T follicular helper cell (primary cell): ENCODE results near the gene TRH.
"Not testable (repeated sequence)": the region's sequence is repeated elsewhere in the genome, so short reads cannot be mapped to it uniquely, and the experiment has no call there.

Experiments
- DNase-seq: peaks from one replicate; pipeline ENCODE4 v3.0.0-alpha.2; 2020; ENCODE audit warnings: low read depth

TRH gene

DNA sequence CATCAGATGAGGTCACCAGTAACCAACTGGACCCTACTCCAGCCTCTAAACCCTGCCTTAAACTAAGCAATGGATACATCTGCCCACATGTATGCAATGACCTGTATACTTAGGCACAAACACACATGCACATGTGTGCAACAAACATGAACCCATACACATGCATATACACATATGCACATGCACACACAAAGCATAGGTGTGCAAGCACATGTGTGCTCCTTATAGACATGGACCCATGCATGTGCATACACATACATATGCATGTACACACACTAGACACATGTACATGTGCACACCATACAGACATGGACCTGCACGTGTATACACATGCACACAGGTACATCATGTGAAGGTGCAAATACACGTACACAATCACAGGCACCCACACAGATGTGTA is 8.6 kb upstream of the TRH start:
- no peak for DNase-seq

DNA sequence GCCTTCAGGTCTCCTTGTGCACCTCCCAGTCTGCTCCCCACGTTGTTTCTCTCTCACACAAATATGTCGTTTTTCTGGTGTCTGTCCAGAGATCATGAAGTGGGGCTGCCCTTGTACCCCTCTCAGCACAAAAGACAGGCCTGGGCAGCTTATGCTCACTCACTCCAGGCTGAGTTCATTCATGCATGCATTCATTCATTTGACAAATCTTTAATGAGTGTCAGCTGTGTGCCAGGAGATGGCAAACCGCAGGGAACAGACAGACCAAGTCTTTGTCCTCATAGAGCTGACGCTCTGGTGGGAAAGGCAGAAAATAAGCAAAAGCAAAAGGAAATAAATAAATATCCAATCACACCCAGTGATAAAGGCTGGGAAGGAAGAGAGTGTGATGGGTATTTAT is 7.6 kb upstream of the TRH start:
- DNase-seq = no peak

DNA sequence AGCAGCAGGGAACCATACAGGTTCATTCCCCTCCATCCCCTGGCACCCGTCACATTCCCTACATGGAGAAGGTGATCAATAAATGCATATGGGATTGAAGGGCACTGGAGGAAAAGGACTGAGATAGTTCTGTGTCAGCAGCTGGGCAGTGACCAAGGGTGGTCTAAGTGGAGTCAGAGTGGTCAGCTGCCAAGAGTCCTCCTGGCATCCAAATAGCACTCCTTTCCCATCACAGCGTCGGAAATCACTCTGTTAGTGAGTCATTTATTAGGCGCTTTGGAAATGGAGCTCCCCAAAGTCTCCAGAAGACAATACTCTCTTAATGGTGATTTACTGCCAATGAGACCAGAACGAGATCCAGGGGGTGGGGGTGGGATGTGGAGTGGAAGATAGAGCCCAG is 6.8 kb upstream of the TRH start:
- DNase-seq = no peak

DNA sequence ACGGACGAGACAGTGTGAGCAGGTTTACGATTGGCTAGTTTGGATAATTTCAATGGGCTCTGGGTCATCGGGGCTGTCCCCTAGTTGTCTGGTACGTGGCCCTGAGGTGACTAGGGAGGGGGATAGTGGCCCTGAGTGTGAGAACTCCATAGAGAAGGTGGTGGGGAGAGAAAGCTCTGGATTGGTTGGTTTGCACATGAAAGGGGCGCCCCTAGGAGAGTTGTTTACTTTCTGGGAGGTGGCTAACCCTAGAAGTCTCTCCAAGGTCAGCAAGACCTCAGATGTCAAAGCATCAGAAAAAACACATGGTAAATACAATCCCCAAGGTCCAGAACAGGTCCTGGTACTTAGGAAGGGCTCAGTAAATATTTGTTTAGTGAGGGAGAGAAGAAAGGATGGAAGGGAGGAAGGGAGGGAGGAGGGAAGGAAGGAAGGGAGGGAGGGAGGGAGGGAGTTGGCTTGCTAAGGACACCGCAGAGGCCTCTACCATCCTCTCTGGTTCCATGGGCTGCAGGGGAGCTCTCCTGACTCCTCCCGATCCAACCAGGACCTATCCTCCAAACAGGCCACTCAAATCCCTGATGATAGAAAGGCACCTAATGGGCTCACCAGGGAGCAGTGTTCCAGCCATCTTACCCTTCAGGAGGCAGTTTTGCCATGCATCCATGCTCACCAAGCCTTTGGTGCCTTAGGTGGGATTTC is 3.0 kb upstream of the TRH start:
- DNase-seq = no peak

DNA sequence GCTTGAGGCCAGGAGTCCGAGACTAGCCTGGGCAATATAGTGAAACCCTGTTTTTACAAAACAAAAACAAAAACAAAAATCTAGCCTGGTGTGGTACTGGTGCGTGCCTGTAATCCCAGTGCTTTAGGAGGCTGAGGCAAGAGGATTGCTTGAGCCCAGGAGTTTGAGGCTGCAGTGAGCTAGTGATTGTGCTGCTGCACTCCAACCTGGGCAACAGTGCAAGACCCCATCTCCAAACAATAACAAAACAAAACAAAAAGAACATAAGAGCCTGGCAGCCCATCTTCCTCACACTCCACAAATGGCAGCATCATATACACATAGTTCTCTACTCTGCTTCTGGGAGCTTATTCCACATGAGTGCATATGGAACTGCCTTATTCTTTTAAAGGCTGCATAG is 2.2 kb upstream of the TRH start:
- no peak for DNase-seq

DNA sequence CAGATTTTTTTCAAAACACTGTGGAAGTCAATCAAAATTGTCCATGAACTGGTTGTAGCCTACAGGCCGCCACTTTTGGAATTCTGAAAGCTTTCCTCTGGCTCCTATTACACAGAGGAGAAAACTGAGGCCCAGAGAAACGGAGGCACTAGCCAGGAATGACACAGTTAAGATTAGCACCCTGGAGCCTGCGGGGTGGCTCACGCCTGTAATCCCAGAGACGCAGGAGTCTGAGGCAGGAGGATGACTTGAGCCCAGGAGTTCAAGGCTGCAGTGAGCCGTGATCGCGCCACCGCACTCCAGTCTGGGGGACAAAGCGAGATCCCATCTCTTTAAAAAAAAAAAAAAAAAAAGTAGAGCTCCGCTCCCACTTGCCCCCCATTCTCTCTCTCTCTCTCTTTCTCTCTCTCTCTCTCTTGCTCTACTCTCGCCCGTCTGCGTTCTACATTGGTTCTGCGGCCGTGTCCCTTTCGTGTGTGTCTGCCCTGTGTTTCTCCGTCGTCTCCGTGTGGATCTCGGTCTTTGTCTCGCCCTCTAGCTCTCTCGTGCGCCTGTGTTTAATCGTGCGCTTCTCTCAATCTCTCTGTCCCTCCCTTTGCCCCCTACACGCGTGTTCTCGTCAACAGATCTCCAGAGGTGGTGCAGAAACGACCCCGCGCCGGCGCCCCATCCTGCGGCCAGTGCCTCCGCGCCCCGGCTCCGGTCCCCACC is 512 bp upstream of the TRH start:
- DNase-seq = no peak

DNA sequence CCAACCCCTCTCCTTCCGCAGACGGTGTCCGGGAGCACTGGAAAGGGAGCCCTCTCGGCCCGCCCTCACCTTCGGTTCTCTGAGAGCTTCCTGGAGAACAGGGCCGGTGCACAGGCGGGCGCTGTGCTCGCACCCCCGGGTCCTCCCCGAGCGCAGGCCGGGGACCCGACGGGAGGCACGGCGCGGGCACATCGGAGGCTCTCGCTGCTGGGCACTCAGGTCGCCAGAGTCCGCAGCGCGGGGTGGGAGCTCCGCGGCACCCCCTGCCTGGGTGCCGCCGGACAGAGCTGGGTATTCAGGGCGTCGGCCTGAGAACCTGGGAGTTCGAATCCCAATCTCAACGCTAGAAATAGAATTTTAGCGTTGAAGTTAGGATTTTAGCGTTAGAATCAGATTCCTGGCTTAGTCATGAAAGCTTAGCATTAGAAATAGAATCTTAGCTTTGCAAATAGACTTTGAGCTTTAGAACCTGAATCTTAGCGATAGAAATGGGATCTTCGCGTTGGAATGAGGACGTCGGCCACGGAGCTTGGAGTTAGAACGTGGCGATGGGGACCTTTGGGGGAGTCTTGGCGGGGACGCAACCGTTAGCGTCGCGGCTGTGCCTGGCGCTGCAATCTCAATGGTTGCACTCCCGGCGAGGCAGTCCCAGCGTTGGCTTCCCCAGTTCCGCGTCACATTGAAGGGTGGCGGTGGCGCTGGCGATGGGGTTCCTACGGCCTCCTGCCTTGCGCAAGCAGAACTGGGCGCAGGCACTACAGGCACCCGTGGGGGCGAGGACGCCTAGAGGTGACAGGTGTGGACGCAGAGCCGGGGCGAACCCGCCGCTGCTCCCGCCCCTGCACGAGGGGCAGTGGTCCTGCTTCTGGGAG is 549 bp downstream of the TRH start:
- DNase-seq = no peak

DNA sequence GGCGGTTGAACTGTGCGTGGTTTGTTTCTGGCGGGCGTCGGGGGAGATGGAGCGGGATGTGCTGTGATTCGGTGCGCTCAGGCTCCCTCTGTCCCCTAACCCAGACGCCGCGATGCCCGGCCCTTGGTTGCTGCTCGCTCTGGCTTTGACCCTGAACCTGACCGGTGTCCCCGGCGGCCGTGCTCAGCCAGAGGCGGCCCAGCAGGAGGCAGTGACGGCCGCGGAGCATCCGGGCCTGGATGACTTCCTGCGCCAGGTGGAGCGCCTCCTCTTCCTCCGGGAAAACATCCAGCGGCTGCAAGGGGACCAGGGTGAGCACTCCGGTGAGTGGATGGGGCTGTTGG is 1.2 kb downstream of the TRH start:
- no peak for DNase-seq

DNA sequence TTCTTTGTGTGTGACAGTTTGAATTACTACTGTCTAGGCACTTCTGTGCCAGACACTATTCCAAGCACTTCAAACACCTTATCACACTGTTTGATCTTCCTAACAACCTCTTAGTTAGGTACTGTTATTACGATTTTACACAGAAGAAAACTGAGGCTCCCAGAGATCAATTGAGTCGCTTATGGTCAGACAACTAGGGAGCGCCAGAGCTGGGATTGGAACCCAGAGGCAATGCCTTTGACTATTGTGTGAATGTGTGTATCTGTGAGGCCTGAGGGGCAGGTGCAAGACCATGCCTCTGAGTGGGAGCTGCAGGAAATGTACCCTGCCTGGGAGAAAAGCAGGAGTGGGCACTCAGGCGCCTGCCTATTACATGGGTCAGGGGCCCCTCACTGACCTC is 1.8 kb downstream of the TRH start:
- DNase-seq = no peak

DNA sequence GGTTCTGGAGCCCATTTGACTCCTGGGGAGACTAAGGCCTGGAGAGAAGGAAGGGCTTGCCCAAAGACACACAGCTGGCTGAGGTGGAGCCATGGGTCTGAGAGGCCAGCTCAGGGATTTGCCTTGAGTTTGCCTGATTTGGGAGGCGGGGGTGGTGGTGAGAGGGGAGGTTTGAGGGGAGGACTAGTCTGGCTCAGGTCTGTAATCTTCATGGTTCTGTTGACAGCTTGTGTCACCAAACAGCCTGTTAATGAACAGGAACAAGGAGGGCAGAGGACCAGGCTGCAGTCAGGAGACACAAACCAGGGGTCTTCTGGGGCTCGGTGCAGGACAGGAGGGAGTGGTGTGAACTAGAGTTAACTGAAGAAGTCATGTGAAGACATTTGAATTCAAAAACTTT is 3.6 kb downstream of the TRH start:
- no peak for DNase-seq

DNA sequence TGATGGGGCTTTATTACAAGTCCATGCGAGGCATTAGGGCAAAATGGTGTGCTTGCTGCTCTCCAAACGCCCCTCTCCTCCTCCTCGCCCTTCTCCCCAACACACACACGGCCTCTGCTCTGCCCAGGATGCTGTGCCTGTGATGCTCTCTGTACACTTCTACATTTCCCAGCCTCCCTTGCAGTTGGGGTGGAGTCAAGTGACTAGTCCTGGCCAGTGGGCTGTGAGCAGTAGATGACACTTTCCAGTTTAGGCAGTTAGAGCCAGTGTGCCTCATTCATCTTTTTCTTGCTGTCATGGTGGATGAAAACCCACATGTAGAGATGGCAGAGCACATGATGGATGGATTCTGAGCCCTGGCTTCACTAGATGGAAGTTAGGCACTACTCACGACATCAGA is 5.4 kb downstream of the TRH start:
- no peak for DNase-seq

DNA sequence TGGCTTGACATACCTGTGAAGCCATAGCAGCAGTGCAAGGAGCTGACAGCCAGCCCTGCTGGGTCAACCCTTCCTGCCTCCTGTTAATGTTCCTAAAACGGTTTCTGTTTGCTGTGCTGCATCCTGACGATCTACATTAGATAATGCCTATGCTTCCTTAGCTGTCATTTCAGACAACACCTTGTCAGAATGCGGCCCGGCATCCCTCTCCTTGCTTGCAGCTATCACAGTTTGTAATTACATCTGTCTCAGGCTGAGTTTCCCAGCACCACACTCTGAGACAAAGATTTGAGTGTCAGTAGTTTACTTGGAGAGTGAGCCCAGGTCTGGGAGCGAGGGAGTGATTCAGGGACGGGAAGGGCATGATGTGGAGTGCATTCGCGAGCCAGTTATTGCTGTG is 9.0 kb downstream of the TRH start:
- no peak for DNase-seq

DNA sequence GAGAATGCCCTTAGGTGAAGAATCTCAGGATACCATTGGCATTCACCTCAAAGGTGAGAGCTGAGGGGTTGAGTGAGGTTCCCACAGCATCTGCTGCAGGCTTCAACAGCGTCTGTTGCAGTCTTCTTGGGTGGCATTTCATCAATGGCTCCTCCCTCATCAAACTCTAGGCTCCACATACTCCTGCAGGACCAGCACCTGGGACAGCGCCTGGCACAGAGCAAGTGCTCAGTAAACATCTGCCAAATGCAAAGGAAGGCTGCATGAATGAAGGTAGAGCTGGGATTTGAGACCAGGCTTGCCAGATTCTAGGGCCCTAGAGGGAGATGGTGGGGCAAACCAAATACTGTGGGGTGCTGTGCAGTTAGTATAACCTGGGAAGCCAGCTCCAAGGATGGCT is 9.6 kb downstream of the TRH start:
- no peak for DNase-seq

DNA sequence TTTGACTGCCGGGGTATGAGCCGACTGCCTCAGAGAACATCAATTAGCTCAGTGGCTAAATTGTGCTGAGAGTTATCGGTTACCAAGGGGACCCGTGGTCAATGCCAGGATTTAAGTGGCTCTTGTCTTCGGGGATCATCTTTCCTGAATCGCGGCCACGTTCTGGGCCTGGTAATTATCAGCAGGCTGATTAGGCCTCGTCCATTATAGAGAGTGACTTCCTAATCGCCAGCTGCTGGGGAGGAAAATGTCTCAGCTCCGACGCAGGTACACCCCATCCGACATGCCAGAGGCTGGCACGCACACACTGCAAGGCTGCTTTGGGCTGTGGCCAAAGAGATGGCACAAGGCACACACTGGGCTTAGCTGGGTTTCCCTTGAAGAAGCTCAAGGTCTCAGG is 10.6 kb downstream of the TRH start:
- DNase-seq = no peak

DNA sequence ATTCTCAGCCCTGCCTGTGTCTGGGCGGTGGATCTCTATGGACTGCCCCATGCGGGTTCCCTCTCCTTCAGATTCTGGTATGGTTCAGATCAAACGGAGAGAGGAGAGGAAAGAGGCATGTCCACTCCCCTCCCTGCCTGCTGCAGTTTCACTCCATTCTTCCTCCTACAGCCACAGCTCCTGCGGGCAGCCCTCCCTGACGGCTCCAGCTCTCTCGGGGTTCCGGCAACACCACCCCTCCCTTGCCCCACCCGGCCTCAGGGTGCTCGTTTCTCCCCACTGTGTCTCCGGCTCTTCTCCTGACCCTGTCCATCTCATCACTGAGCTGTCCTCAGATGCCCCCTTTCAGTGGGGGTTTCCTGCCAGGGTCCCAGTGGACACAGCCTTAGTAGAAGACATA is 13.9 kb downstream of the TRH start:
- DNase-seq = no peak

DNA sequence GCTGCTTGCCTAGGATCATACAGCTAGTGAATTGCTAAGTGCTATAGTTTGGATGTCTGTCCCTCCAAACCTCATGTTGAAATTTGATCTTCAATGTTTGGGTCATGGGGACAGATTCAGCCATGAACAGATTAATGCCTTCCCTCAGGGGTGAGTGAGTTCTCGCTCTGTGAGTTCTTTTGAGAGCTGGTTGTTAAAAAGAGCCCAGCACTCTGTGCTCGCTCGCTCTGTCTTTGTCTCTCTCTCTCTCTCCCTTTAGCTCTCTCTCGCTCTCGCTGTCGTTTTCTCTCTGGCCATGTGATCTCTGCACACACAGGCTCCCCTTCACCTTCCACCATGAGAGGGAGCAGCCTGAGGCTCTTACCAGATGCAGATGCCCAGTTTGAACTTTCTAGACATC is 14.9 kb downstream of the TRH start:
- no peak for DNase-seq

DNA sequence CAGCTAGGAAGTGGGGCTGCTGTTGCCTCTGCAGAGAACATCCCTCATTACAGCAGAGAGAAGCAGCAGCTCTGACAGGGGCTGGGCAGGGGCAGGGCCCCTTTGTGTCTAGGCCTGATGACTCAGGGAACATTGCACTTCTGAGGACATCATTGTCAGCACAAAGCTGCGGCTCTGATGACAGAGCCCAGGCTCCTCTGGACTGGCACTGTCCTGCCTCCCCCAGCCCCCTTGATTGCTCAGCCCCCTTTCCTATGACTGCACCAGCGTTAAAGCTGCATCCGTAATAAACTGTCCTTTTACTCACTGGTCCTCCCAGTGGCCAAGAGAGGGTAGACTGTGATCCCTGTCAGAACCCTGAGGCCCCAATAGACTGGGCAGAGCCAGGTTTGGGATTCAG is 18.3 kb downstream of the TRH start:
- no peak for DNase-seq

DNA sequence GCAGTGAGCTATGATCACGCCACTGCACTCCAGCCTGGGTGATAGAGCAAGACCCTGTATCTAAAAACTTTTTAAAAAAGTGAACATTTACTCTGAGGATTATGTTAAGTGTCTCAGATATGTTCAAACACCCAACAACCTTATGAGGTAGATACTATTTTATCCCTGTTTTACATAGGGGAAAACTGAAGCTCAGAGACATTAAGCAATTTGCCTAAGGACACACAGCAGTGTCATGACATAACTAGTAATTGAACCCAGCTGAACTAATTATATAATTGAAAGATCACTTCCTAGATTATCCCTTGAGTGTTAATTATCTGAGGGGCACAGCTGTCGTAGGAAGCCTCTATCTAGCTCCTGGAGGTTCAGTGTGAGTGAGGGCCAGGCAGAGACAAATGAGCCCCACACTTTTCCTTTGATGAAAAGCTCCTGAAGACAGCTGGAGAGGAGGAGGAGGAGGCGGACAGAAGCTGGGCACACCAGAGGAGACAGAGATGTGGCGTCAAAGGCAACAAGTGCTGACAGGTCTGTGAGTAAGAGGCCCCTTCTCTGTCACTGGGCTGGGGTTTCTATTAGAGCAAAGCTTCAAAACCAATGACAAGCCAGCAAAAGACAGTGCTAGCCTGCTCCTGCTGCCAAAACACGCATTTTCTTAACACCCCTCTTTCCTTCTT is 20.5 kb downstream of the TRH start:
- DNase-seq = no peak

DNA sequence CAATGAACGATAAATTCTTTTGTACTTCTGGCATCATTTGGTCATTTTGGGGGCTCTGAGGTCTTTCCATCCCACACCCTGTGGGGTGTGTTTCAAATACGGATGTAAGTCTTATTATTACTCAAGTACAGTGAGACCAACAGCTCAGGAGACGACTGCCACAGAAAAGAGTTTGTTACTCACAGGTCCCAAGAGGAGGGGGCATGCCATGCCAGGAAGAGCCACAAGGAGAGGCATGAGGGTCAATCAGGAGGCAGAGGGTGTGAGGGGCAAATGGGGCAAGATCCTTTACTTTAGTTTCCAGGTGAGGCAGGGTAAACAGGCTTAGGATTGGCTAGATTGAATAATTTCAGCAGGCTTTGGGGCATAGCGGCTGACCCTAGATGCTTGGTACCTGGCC is 21.6 kb downstream of the TRH start:
- DNase-seq = no peak

DNA sequence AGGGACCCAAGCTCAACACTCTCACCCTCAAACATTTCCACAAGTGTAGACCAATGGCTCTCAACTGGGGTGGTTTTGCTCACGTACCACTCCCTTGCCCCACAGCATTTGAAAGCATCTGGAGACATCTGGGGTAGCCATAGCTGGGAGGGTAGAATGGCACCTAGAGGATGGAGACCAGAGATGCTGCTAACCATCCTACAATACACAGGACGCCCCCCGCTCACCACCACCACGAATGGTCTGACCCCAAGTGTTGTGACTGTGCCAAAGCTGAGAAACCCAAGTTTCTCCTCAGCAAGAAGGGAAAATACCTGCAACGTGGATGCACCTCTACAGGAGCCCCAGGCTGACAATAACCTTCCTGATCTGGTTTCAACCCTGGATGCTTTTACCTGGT is 24.7 kb downstream of the TRH start:
- not testable (repeated sequence) for DNase-seq

DNA sequence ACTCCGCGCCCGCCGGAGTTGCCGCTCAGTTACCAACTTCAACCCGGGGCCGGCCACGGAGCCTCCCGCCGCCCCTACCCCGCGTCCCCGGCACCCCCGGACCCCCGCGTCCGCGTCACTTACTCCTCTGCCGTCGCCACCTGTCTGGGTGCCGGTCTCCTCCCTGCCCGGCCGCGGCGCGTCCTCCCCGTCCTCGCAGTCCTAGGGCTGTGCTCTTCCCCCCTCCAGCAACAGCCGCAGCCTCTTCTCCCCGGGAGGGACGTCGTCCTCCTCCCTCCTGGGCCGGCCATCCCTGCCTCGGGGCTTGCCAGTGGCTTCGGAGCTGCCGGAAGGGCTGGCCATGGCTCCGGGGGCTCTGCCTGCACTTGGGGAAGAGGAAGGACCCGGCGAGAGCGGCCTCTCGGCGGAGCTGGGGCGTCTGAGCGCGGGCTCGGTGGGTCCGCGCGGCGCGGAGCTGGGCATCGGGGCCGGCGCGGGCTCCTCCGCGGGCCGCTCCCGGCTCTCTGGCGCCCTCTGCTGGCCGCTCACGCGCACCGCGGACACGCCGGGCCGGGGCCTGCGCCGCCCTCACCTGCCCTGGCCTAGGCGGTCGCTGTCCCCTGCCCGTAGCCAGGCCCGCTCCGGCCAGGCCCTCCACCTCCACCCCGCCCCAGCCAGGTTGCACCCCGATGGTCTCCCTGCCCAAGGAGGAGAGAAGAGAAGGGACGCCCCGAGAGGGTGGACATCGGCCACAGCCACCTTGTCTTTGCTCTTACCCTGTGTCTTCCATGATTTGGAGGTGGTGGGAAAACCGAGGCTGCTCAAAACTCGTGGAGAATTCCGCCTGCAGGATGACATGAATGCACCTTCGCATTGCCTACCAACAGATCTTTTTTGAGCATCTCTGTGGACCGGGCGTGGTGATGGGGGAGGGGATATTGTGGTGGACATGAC is 28.4 kb downstream of the TRH start:
- DNase-seq = peak; percentile 48

DNA sequence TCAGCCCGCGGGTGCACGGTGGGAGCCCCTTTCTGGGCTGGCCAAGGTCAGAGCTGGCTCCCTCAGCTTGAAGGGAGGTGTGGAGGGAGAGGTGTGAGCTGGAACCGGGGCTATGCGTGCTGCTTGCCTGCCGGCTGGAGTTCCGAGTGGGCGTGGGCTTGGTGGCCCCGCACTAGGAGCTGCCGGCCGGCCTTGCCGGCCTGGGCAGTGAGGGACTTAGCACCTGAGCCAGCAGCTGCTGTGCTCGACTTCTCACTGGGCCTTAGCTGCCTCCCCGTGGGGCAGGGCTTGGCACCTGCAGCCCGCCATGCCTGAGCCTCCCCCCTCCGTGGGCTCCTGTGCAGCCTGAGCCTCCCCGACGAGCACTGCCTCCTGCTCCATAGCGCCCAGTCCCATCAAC is 36.0 kb downstream of the TRH start:
- no peak for DNase-seq
